Caco-2 (cell line): Measurements from ENCODE around the gene ATXN10. TPM values are rescaled to one million over a fixed set of nuclear protein-coding genes. Genes with fewer than 3 reads are reported as not detected.

Experiments
- BruUV-seq: library from RNA; stranded (reverse); fragments of 400-500 nt; replicated peaks from 2 replicates; lab custom pipeline; 2021; lab: Mats Ljungman, UMichigan
- CTCF ChIA-PET: fragments of 300-600 bp; sonication (Branson Sonifier 250); formaldehyde crosslinking; loops from one replicate; lab custom pipeline; 2022; ENCODE audit warnings: antibody characterized with exemption; lab: Charles Lee
- POLR2A ChIA-PET: fragments of 300-600 bp; sonication (Branson Sonifier 250); formaldehyde crosslinking; loops from one replicate; lab custom pipeline; 2022; ENCODE audit warnings: antibody characterized with exemption; lab: Charles Lee
- DNase-seq, 2 experiments: peaks; one replicate each; pipeline versions ENCODE4 v3.0.0 to v3.0.0-alpha.2; 2020 to 2022
- H3K27me3 ChIP-seq: replicated peaks from 2 replicates; pipeline ENCODE4 v1.6.0; 2011; ENCODE audit warnings: low read length; ENCODE audit not compliant: control insufficient read depth, insufficient read depth
- H3K36me3 ChIP-seq: 2 replicates; pipeline ENCODE4 v1.5.1; 2011; ENCODE audit warnings: low read length; ENCODE audit not compliant: control insufficient read depth, insufficient read depth
- H3K4me1 ChIP-seq: fragments of 250-450 bp; sonication (Bioruptor Pico); 2 replicates; pipeline ENCODE4 v1.5.1; 2020; ENCODE audit warnings: mild to moderate bottlenecking
- H3K4me3 ChIP-seq: 2 replicates; pipeline ENCODE4 v1.5.1; 2011; ENCODE audit warnings: low read depth, mild to moderate bottlenecking, control low read depth, low read length
- H3K9me3 ChIP-seq: fragments of 250-450 bp; sonication (Bioruptor Pico); 2 replicates; pipeline ENCODE4 v1.5.1; 2020; ENCODE audit warnings: mild to moderate bottlenecking, moderate library complexity
- H3K27ac Mint-ChIP-seq: one replicate; pipeline ENCODE4 v1.8.0; 2022; ENCODE audit warnings: mixed read lengths; ENCODE audit not compliant: unreplicated experiment
- H3K27me3 Mint-ChIP-seq: one replicate; pipeline ENCODE4 v1.8.0; 2022; ENCODE audit warnings: mixed read lengths; ENCODE audit not compliant: insufficient read depth, unreplicated experiment
- H3K36me3 Mint-ChIP-seq: one replicate; pipeline ENCODE4 v1.8.0; 2022; ENCODE audit warnings: mild to moderate bottlenecking, mixed read lengths; ENCODE audit not compliant: insufficient read depth, unreplicated experiment
- H3K4me1 Mint-ChIP-seq: one replicate; pipeline ENCODE4 v1.8.0; 2022; ENCODE audit warnings: low read depth, mixed read lengths; ENCODE audit not compliant: unreplicated experiment
- H3K4me3 Mint-ChIP-seq: one replicate; pipeline ENCODE4 v1.8.0; 2022; ENCODE audit warnings: mild to moderate bottlenecking, moderate library complexity, mixed read lengths; ENCODE audit not compliant: unreplicated experiment
- H3K9me3 Mint-ChIP-seq: one replicate; pipeline ENCODE4 v1.8.0; 2022; ENCODE audit warnings: mixed read lengths; ENCODE audit not compliant: unreplicated experiment
- intact Hi-C: fragments of 100-400 bp; cut with micrococcal nuclease; formaldehyde crosslinking; loops from one replicate; pipeline ENCODE4 v1.10.0; 2022; ENCODE audit not compliant: unreplicated experiment
- total RNA-seq: library from RNA; stranded (reverse); gene quantifications from 2 replicates; pipeline ENCODE4 v1.2.3, GENCODE V29; 2022
- TF ChIP-seq, protein P1 (sequence below), 2 experiments: fragments of 200-600 bp in 1 of 2; IDR thresholded peaks; 1 replicate in 1 of 2; 2 replicates in 1 of 2; pipeline versions ENCODE4 v1.5.1 to v1.8.0; 2011 to 2022; ENCODE audit warnings: antibody characterized with exemption in 1 of 2, control low read depth in 1 of 2, inconsistent platforms in 1 of 2, low read depth in 1 of 2, low read length in 1 of 2, mild to moderate bottlenecking in 1 of 2, moderate library complexity in 1 of 2; ENCODE audit not compliant: insufficient read depth in 1 of 2, severe bottlenecking in 1 of 2, unreplicated experiment in 1 of 2

Gene ATXN10
- total RNA-seq, 1 experiment from 2014 or later = 155 TPM

DNA sequence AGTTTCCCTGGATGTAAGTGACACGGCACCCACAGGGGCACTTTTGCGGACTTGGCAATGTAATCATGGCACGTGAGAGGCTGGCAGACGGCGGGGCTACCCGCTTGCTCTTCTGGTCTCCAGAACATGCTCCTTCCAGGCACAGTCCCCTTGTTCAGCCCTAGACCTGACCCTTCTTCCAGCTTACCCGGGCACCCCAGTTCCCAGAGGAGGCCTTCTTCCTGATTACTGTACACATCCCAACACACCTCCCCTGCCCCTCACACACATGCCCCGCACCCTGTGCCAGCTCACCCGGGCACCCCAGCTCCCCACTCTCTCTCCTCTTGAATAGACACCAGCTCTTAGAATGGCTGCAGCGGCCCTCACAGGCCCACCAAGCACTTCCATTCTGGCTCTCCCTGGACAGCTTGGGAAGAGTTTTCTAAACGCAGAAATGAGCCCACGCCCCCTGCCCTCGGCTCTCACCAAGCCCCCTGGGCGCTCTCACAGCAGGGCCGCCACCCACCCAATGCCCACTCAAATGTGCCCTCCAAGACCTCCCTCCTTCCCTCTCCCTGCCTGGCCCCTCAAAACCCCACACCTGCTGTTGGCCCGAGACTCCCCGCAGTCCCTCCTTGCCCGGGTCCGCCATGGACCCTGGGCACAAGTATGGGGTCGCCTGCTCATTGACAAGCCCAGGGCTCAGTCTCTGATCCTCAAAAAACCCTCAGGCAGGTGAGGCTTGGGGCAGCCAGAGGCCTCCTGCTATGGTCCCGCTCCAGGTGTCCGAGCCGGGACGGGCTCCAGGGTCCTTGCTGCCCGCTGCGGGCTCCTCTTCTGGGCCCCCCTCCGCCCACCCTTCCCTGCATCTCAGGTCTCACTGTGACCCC lies 216.8 kb downstream of the ATXN10 start:
- H3K36me3 ChIP-seq = no peaks in the 10 kb centered on the region
- no peak overlapping the region for H3K4me3 Mint-ChIP-seq
- no peaks in the 10 kb centered on the region for H3K36me3 Mint-ChIP-seq
- TF ChIP-seq, protein P1, sequence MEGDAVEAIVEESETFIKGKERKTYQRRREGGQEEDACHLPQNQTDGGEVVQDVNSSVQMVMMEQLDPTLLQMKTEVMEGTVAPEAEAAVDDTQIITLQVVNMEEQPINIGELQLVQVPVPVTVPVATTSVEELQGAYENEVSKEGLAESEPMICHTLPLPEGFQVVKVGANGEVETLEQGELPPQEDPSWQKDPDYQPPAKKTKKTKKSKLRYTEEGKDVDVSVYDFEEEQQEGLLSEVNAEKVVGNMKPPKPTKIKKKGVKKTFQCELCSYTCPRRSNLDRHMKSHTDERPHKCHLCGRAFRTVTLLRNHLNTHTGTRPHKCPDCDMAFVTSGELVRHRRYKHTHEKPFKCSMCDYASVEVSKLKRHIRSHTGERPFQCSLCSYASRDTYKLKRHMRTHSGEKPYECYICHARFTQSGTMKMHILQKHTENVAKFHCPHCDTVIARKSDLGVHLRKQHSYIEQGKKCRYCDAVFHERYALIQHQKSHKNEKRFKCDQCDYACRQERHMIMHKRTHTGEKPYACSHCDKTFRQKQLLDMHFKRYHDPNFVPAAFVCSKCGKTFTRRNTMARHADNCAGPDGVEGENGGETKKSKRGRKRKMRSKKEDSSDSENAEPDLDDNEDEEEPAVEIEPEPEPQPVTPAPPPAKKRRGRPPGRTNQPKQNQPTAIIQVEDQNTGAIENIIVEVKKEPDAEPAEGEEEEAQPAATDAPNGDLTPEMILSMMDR (IDR thresholded peaks at IDR 0.05; ENCODE audit: insufficient read depth in 1 of 2, low read depth in 1 of 2, low read length in 1 of 2, severe bottlenecking in 1 of 2, unreplicated experiment in 1 of 2) = no peak
- no peaks in the 10 kb centered on the region for H3K4me1 Mint-ChIP-seq
- no peaks in the 10 kb centered on the region for H3K4me1 ChIP-seq
- peak in 1 of 2 experiments; percentile 26 for DNase-seq
- ChIA-PET POLR2A (no interaction called here), CTCF (no interaction called here)
- intact Hi-C loops = no loop called here
- H3K9me3 ChIP-seq = no peaks in the 10 kb centered on the region
- no peaks in the 10 kb centered on the region for H3K27me3 Mint-ChIP-seq
- no peak overlapping the region for H3K27ac Mint-ChIP-seq
- H3K27me3 ChIP-seq = no peaks in the 10 kb centered on the region
- no peaks in the 10 kb centered on the region for H3K9me3 Mint-ChIP-seq
- H3K4me3 ChIP-seq = no peak overlapping the region
- no TSS peak for BruUV-seq

DNA sequence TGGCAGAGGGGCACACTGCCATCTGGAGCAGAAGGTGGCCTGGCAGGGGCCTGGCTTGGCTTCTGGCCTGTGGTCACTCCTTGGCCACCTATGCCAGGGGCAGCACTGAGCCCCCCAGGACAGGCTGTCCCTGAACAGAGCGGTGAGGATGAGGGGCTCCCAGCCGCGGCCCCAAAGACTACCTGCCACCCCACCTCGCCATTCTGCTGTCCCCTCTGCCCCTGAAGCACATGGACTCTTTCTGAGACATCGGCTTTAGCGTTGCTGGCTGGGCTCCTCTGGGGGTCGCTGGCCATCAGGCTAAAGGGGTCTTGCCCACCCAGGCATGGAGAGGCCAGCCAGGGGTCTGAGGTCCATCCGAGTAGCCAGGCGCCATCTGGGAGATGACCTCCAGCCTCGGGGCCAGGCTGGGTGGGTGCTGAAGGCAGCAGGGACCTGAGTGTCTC lies 217.5 kb downstream of the ATXN10 start:
- no peak overlapping the region for H3K4me3 Mint-ChIP-seq
- Histone ChIP-seq H3K36me3 (no peaks in the 10 kb centered on the region), H3K4me1 (no peaks in the 10 kb centered on the region), H3K4me3 (no peak overlapping the region), H3K9me3 (no peaks in the 10 kb centered on the region), H3K27me3 (no peaks in the 10 kb centered on the region)
- TF ChIP-seq, protein P1 (IDR thresholded peaks at IDR 0.05; ENCODE audit: insufficient read depth in 1 of 2, low read depth in 1 of 2, low read length in 1 of 2, severe bottlenecking in 1 of 2, unreplicated experiment in 1 of 2) = no peak
- no peaks in the 10 kb centered on the region for H3K36me3 Mint-ChIP-seq
- no peak overlapping the region for H3K27ac Mint-ChIP-seq
- DNase-seq = peak in 1 of 2 experiments; percentile 17
- ChIA-PET CTCF (no interaction called here), POLR2A (no interaction called here)
- no peaks in the 10 kb centered on the region for H3K4me1 Mint-ChIP-seq
- no TSS peak for BruUV-seq
- H3K9me3 Mint-ChIP-seq = no peaks in the 10 kb centered on the region
- H3K27me3 Mint-ChIP-seq = no peaks in the 10 kb centered on the region
- intact Hi-C loops = no loop called here

DNA sequence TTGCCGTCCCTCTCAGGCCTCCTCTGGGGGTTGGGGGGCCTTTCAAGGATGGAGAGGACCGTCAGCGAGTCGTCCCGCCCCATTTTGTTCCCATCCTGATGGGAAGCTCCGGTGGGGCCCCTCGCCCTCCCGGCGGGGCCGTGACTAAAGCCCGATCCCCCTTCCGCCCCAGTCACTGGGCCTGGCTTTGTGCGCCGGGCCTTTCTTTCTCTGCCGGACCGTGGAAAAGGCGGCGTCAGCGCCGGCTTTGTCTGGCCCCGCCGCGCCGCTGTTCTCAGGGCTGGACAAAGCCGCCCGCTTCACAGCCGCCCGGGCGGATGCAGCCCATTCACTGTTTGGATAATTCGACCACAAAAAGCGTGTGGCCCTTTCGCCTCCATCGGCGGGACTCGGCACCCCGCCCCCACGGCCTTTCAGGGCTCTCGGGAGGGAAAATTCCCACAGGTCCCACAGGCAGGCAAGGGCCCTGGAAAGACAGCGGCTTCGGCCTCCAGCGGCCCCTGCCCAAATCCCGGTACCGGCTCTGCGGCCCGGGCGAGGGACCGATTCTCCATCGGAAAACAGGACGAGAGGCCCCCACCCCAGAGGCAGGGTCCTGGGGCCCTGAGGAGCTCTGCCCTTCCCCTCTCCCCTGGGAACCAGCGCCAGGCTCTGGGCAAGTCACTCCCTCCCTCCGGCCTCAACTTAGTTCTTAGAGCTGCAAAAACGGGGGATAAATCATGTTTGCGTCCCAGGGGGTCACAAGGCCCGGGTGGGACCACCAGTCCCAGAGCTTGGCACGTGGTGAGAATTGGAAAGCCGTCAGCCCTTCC lies 218.1 kb downstream of the ATXN10 start:
- peak in 1 of 2 experiments; percentile 22 for DNase-seq
- Histone ChIP-seq H3K36me3 (no peaks in the 10 kb centered on the region), H3K4me3 (no peak overlapping the region), H3K9me3 (no peaks in the 10 kb centered on the region), H3K27me3 (no peaks in the 10 kb centered on the region), H3K4me1 (no peaks in the 10 kb centered on the region)
- TF ChIP-seq, protein P1 (IDR thresholded peaks at IDR 0.05; ENCODE audit: insufficient read depth in 1 of 2, low read depth in 1 of 2, low read length in 1 of 2, severe bottlenecking in 1 of 2, unreplicated experiment in 1 of 2) = no peak
- Mint-ChIP-seq H3K27me3 (no peaks in the 10 kb centered on the region), H3K4me3 (no peak overlapping the region), H3K4me1 (no peaks in the 10 kb centered on the region), H3K36me3 (no peaks in the 10 kb centered on the region), H3K9me3 (no peaks in the 10 kb centered on the region), H3K27ac (no peak overlapping the region)
- POLR2A ChIA-PET = no interaction called here
- no TSS peak for BruUV-seq
- intact Hi-C loops = no loop called here
- CTCF ChIA-PET = no interaction called here
